GM12878 (cell line): ENCODE measurements around the gene NAA11.

Experiments
- ATF7 ChIP-seq: fragments of 450-650 bp; IDR thresholded peaks from 2 replicates; pipeline ENCODE4 v1.6.1; 2016; ENCODE audit warnings: low read depth, mild to moderate bottlenecking
- CHD4 ChIP-seq: fragments of 200-600 bp; sonication (generic); IDR thresholded peaks from 2 replicates; pipeline ENCODE4 v1.6.1; 2016; ENCODE audit warnings: mild to moderate bottlenecking
- CTCF ChIP-seq, 3 experiments: IDR thresholded peaks in 2 of 3; conservative IDR thresholded peaks in 1 of 3; 2 replicates each; pipeline ENCODE4 v1.5.1; 2011; ENCODE audit warnings: low read depth in 3 of 3, low read length in 3 of 3, mild to moderate bottlenecking in 3 of 3, control low read depth in 2 of 3, moderate library complexity in 2 of 3, inconsistent platforms in 1 of 3, mixed read lengths in 1 of 3; ENCODE audit not compliant: control insufficient read depth in 2 of 3, insufficient read depth in 1 of 3; ENCODE audit errors: extremely low read depth in 1 of 3
- E2F8 ChIP-seq: fragments of 450-650 bp; IDR thresholded peaks from 2 replicates; pipeline ENCODE4 v1.6.1; 2018; ENCODE audit warnings: mild to moderate bottlenecking, low read depth, moderate library complexity; ENCODE audit not compliant: partially characterized antibody
- EP300 ChIP-seq, 2 experiments: fragments of 150-350 bp in 1 of 2; IDR thresholded peaks; 2 replicates each; pipeline ENCODE4 v1.6.1; 2011 to 2012; ENCODE audit warnings: low read depth in 2 of 2, low read length in 2 of 2, borderline replicate concordance in 1 of 2, improper control_type of control experiment in 1 of 2, inconsistent platforms in 1 of 2; ENCODE audit not compliant: control insufficient read depth in 1 of 2
- MXI1 ChIP-seq: fragments of 150-350 bp; IDR thresholded peaks from 2 replicates; pipeline ENCODE4 v1.6.1; 2011; ENCODE audit warnings: low read depth, mild to moderate bottlenecking, inconsistent platforms, low read length, improper control_type of control experiment
- NFYB ChIP-seq: IDR thresholded peaks from 2 replicates; pipeline ENCODE4 v1.6.1; 2011; ENCODE audit warnings: low read depth, mild to moderate bottlenecking, low read length, improper control_type of control experiment, moderate library complexity; ENCODE audit not compliant: insufficient read depth
- POLR2A ChIP-seq: IDR thresholded peaks from 2 replicates; pipeline ENCODE4 v1.6.1; 2011; ENCODE audit warnings: low read depth, mild to moderate bottlenecking, low read length
- POLR2AphosphoS5 ChIP-seq: IDR thresholded peaks from 2 replicates; pipeline ENCODE4 v1.6.1; 2011; ENCODE audit warnings: mild to moderate bottlenecking, low read length, inconsistent platforms
- RBBP5 ChIP-seq: fragments of 200-600 bp; sonication (generic); conservative IDR thresholded peaks from 2 replicates; pipeline ENCODE4 v1.6.1; 2016
- REST ChIP-seq: IDR thresholded peaks from 2 replicates; pipeline ENCODE4 v1.6.1; 2012; ENCODE audit warnings: mild to moderate bottlenecking, low read depth, low read length
- RUNX3 ChIP-seq: IDR thresholded peaks from 2 replicates; pipeline ENCODE4 v1.6.1; 2012; ENCODE audit warnings: low read length, inconsistent platforms
- TBL1XR1 ChIP-seq: IDR thresholded peaks from 2 replicates; pipeline ENCODE4 v1.6.1; 2012; ENCODE audit warnings: low read depth, low read length, improper control_type of control experiment
- ZNF207 ChIP-seq: fragments of 450-650 bp; IDR thresholded peaks from 2 replicates; pipeline ENCODE4 v1.6.1; 2014; ENCODE audit warnings: antibody characterized with exemption, mild to moderate bottlenecking, borderline replicate concordance

GRCh38 chr4:79360006-79360405 is 34.1 kb upstream of the NAA11 start:
- TF ChIP-seq ZNF207 (no peak), CTCF (IDR thresholded peaks at IDR 0.05 in 2 of 3, conservative IDR thresholded peaks at IDR 0.05 in 1 of 3; ENCODE audit: control insufficient read depth in 2 of 3, extremely low read depth in 1 of 3, insufficient read depth in 1 of 3, low read depth in 3 of 3, low read length in 3 of 3) (no peak), EP300 (IDR thresholded peaks at IDR 0.05; ENCODE audit: borderline replicate concordance in 1 of 2, control insufficient read depth in 1 of 2, low read depth in 2 of 2, low read length in 2 of 2) (no peak), RUNX3 (no peak), TBL1XR1 (no peak), POLR2A (no peak), CHD4 (no peak), E2F8 (no peak), ATF7 (no peak), RBBP5 (no peak), REST (no peak), MXI1 (no peak), POLR2AphosphoS5 (no peak), NFYB (no peak)
